Muscle layer of colon (tissue), 2 donors: Measurements from ENCODE around the gene KRTAP1-4.
"Not testable (repeated sequence)": the region's sequence is repeated elsewhere in the genome, so short reads cannot be mapped to it uniquely, and the experiment has no call there.

Source experiments
- H3K27ac ChIP-seq: one replicate; pipeline ENCODE4 v1.7.0; 2013; ENCODE audit warnings: low read depth, mild to moderate bottlenecking, low read length, moderate library complexity
- H3K27me3 ChIP-seq, 2 donors: one replicate each; pipeline ENCODE4 v1.7.0; 2013; ENCODE audit warnings: low read length in 2 of 2, mild to moderate bottlenecking in 2 of 2; ENCODE audit not compliant: insufficient read depth in 2 of 2, control insufficient read depth in 1 of 2
- H3K36me3 ChIP-seq: one replicate; pipeline ENCODE4 v1.7.0; 2013; ENCODE audit warnings: mild to moderate bottlenecking, low read length; ENCODE audit not compliant: insufficient read depth
- H3K4me1 ChIP-seq: one replicate; pipeline ENCODE4 v1.7.0; 2013; ENCODE audit warnings: mild to moderate bottlenecking, low read length; ENCODE audit not compliant: insufficient read depth
- H3K4me3 ChIP-seq, 2 donors: one replicate each; pipeline ENCODE4 v1.7.0; 2013; ENCODE audit warnings: low read length in 2 of 2, low read depth in 1 of 2, mild to moderate bottlenecking in 1 of 2, moderate library complexity in 1 of 2
- H3K9ac ChIP-seq: one replicate; pipeline ENCODE4 v1.7.0; 2013; ENCODE audit warnings: low read length
- H3K9me3 ChIP-seq: one replicate; pipeline ENCODE4 v1.7.0; 2013; ENCODE audit warnings: mild to moderate bottlenecking, low read length
- donor health status: abdominal sarcoma.
- donor health status: Adenocarcinoma of cecum.

KRTAP1-4 gene

DNA sequence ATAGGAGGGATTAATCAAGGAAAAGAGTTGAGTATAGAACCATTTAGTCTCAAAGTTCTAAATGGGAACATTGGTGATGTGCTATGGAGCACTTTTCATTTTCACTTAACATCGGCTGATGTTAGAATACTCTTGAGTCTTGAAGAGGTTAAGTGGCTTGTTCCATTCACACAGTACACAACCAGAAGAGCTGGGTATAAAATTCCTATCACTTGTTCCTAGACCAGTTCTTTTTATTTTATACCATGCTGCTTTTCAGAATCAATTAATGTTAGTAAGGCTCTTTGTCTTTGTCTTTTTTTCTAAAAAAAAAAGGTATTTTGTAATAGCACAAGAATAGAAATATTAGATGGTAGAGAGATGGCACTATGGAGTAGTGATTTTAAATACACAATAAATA lies 13.0 kb upstream of the KRTAP1-4 start:
- Histone ChIP-seq H3K36me3 (no peaks in the 10 kb centered on the region), H3K4me3 (no peak overlapping the region), H3K27me3 (no peaks in the 10 kb centered on the region), H3K9ac (no peak overlapping the region), H3K27ac (no peak overlapping the region), H3K9me3 (no peaks in the 10 kb centered on the region), H3K4me1 (no peaks in the 10 kb centered on the region)

DNA sequence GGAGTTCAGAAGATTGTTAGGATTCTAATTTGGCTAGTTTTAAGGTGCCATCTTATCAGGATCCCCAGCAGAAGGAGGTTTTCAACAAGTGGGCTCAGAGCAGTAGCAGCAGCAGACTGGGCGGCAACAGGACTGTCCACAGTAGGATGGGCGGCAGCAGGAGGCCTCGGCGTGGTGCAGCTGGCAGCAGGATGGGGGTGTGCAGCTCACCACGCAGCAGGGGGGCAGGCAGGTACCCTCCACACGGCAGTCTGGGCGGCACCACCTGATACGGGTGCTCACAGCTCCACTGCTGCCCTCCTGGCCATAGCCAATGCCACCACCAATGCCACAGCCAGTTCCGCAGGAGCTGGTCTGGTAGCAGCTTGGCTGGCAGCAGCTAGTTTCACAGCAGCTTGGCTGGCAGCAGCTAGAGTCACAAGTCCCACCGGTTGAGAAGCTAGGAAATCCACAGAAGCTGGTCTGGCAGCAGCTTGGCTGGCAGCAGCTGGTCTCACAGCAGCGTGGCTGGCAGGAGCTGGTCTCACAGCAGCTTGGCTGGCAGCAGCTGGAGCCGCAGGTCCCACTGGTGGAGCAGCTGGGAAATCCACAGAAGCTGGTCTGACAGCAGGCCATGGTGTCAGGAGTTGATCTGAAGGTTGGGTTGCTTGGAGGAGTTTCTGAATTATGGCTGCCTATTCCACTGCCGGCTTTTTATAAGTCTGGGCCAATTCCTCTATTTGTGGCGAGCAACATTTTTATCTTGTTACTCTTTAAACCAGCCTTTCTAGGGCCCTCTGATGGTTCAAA lies 11.0 kb upstream of the KRTAP1-4 start, which contains the start of gene KRTAP1-1:
KRTAP1-1 (minus strand) TSS at position 668 of the 789 bp plus-strand sequence; CDS start at position 615, 53 bp downstream.
- not testable (repeated sequence) for H3K9me3 ChIP-seq, H3K9ac ChIP-seq, H3K27ac ChIP-seq, H3K27me3 ChIP-seq, H3K4me3 ChIP-seq, H3K4me1 ChIP-seq, H3K36me3 ChIP-seq

DNA sequence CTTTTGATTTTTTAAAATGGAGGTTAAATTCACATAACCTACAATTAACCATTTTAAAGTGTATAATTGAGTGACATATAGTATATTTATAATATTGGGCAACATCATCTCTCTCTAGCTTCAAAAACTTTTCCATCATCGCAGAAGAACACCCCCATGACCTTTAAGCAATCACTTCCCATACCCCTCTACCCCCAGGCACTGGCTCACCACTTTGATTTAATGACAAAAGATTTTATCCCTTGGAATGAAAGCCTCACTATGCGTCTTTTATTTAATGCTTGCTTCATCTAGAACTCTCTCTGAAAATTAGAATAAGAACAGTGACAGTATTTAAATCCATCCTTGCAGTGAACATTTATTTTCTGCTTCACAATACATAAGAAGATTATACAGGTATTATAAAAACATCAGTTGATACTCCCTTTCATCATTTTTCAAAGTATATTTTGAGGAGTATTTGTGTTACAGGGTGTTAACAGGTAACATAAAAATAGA lies 7.9 kb upstream of the KRTAP1-4 start:
- H3K36me3 ChIP-seq = no peaks in the 10 kb centered on the region
- H3K9ac ChIP-seq = no peak overlapping the region
- no peaks in the 10 kb centered on the region for H3K9me3 ChIP-seq
- H3K4me3 ChIP-seq = no peak overlapping the region
- H3K27ac ChIP-seq = no peak overlapping the region
- no peaks in the 10 kb centered on the region for H3K27me3 ChIP-seq
- no peaks in the 10 kb centered on the region for H3K4me1 ChIP-seq

DNA sequence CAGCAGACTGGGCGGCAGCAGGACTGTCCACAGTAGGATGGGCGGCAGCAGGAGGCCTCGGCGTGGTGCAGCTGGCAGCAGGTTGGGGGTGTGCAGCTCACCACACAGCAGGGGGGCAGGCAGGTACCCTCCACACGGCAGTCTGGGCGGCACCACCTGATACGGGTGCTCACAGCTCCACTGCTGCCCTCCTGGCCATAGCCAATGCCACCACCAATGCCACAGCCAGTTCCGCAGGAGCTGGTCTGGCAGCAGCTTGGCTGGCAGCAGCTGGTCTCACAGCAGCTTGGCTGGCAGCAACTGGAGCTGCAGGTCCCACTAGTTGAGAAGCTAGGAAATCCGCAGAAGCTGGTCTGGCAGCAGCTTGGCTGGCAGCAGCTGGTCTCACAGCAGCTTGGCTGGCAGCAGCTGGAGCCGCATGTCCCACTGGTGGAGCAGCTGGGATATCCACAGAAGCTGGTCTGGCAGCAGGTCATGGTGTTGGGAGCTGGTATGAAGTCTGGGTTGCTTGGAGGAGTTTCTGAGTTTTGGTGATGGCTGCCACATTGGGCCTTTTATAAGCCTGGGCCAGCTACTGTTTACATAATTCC lies 4.4 kb upstream of the KRTAP1-4 start, which contains the start of gene KRTAP1-3:
KRTAP1-3 (minus strand) TSS at position 529 of the 590 bp plus-strand sequence; CDS start at position 476, 53 bp downstream.
- not testable (repeated sequence) for H3K9ac ChIP-seq, H3K27ac ChIP-seq, H3K27me3 ChIP-seq, H3K9me3 ChIP-seq, H3K4me1 ChIP-seq, H3K36me3 ChIP-seq, H3K4me3 ChIP-seq

DNA sequence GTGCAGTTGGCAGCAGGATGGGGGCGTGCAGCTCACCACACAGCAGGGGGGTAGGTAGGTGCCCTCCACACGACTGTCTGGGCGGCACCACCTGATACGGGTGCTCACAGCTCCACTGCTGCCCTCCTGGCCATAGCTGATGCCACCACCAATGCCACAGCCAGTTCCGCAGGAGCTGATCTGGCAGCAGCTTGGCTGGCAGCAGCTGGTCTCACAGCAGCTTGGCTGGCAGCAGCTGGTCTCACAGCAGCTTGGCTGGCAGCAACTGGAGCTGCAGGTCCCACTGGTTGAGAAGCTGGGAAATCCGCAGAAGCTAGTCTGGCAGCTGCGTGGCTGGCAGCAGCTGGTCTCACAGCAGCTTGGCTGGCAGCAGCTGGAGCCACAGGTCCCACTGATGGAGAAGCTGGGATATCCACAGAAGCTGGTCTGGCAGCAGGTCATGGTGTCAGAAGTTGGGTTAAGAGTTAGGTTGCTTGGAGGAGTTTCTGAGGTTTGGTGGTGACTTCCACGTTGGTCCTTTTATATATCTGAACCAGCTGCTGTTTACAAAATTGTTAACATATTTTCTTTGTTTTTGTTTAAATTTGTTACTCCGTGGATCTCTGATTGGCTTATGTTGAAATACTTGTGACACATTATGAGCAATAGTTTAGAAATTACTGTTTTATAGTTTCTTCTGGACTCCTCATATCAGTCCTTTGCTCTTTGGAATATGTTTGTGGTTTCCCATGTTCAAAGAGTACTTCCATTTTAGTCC lies 3.1 kb downstream of the KRTAP1-4 start, which contains the start of gene KRTAP1-5:
KRTAP1-5 (minus strand) TSS at position 494 of the 757 bp plus-strand sequence; CDS start at position 441, 53 bp downstream.
- Histone ChIP-seq H3K4me1 (no peaks in the 10 kb centered on the region), H3K9ac (no peak within 1 kb of the TSS), H3K4me3 (no peak within 1 kb of the TSS), H3K27me3 (peaks cover 0 to 4% of the 10 kb centered on the region in 2 donors), H3K36me3 (no peaks in the 10 kb centered on the region), H3K27ac (no peak within 1 kb of the TSS), H3K9me3 (no peaks in the 10 kb centered on the region)

DNA sequence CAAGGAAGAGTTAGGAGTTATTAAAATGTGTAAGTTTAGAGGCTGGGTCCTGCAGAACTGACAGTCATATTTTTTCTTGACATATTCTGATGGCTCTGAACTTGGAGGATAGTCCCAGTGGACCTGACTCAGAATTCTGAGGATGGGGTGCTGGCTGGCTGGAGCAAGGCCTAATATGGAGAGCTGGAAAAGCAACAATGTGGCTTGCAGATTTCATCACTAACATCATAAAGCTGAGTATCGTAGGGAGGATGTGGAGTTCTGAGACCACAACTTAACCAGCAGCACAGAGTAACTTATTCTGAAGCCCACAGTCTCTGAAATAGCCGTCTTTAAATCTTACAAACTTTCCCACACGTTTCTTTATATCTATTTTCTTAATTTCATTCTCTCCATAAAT lies 5.3 kb downstream of the KRTAP1-4 start:
- Histone ChIP-seq H3K27ac (no peak overlapping the region), H3K9me3 (no peaks in the 10 kb centered on the region), H3K4me1 (no peaks in the 10 kb centered on the region), H3K4me3 (no peak overlapping the region), H3K9ac (no peak overlapping the region), H3K27me3 (peaks cover 0 to 2% of the 10 kb centered on the region in 2 donors), H3K36me3 (no peaks in the 10 kb centered on the region)

DNA sequence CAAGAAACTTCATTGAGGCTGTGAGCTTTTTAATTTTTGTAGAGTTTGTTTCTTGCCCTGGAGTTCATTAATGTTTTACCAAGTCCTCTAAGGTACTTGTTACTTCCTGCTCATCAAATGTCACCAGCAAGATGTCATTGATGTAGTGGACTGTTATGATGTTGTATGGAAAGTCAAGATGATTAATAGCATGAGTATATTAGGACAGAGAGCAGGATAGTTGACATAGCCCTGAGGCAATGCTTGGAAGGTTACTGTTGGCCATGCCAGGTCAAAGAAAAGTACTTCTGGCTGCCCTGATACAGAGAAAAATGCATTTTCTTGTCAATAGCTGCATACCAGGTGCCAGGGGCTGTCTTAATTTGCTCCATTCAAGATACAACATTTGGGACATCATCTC lies 9.7 kb downstream of the KRTAP1-4 start:
- Histone ChIP-seq H3K36me3 (no peaks in the 10 kb centered on the region), H3K9me3 (no peaks in the 10 kb centered on the region), H3K27me3 (no peaks in the 10 kb centered on the region), H3K9ac (no peak overlapping the region), H3K4me1 (no peaks in the 10 kb centered on the region), H3K27ac (no peak overlapping the region), H3K4me3 (no peak overlapping the region)

DNA sequence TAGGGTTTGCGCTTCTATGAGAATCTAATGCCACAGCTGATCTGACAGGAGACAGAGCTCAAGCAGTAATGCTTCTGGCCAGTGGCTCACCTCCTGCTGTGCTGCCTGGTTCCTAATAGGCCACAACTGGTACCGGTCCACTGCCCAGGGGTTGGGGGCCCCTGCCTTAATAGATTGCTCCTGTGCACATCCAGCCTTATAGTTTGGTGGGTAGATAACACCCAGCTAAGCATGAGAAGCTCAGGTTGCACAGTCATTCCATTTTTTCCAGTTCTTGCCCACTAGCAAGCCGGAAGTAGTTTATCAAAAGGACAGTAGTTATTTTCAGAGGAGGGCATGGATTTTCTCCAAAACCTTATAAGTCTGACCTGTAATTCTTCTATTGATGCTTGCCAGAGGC lies 10.6 kb downstream of the KRTAP1-4 start:
- Histone ChIP-seq H3K36me3 (no peaks in the 10 kb centered on the region), H3K9ac (no peak overlapping the region), H3K27ac (no peak overlapping the region), H3K4me3 (no peak overlapping the region), H3K9me3 (no peaks in the 10 kb centered on the region), H3K4me1 (no peaks in the 10 kb centered on the region), H3K27me3 (peaks cover 0 to 3% of the 10 kb centered on the region in 2 donors)

DNA sequence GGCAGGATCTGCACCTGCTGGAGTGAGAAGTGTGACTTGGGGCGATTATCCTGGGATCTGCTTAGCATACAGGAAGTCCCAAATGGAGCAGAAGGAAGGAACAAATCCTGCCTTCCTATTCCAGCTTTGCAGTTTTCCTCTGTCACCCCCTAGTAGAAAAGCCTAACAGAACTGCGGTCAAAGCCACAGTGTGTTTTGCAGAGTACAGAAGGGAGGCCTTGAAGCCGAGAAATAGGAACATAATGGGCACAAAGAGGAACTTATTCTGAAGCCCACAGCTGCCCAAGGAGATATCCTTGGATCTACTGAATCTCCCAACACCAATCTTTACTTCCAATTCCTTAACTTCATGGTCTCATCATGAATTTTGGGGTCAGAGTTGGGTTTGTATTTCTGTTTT lies 11.5 kb downstream of the KRTAP1-4 start:
- Histone ChIP-seq H3K4me3 (no peak overlapping the region), H3K9me3 (no peaks in the 10 kb centered on the region), H3K36me3 (no peaks in the 10 kb centered on the region), H3K27ac (no peak overlapping the region), H3K9ac (no peak overlapping the region), H3K4me1 (no peaks in the 10 kb centered on the region), H3K27me3 (peaks cover 0 to 3% of the 10 kb centered on the region in 2 donors)

DNA sequence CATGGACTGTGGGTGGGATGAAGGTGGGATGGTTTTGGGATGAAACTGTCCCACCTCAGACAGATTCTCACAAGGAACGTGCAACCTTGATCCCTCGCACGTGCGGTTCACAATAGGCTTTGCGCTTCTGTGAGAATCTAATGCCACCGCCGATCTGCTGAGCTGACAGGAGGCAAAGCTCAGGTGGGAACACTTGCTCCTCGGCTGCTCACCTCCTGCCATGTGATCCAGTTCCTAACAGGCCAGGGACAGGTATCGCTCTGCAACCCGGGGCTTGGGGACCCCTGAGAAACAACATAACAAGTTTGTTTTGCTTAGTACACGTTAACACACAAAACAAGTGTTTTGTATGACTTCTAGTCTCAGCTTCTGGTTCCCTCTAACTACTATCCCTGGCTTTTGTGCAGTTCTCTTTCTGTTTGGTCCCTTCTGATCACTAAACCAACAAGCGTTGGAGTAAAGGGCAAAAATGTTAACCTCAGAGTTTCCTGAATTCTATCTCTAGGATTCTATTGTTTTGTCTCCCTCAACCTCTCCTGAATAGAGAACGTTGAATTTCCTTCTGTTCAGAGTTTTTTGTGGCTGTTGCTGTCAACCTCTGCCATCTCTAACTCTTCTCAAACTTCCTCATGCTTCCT lies 13.3 kb downstream of the KRTAP1-4 start:
- H3K27ac ChIP-seq = no peak overlapping the region
- H3K4me1 ChIP-seq = no peaks in the 10 kb centered on the region
- no peak overlapping the region for H3K9ac ChIP-seq
- H3K9me3 ChIP-seq = no peaks in the 10 kb centered on the region
- H3K4me3 ChIP-seq = no peak overlapping the region
- H3K36me3 ChIP-seq = no peaks in the 10 kb centered on the region
- H3K27me3 ChIP-seq = peaks cover 0 to 3% of the 10 kb centered on the region in 2 donors

DNA sequence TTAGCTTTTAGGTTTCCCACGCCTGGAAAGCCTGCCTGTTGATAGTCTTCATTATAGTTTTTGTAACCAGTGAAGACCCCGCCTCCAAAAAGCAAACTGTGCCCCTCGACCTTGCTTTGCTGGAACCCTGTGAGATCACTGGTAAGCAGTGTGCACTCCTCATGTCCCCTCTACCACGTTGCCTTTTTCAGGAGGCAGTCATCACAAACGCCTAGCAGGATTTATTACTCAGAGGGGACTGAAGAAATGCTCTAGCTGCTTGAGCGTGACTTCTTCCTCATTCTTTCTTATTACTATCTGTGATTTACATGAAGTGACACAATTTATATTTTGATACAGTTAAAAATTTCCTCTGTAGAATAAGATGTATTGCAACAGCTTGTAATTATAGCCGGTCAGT lies 14.5 kb downstream of the KRTAP1-4 start:
- no peaks in the 10 kb centered on the region for H3K9me3 ChIP-seq
- H3K9ac ChIP-seq = no peak overlapping the region
- no peaks in the 10 kb centered on the region for H3K36me3 ChIP-seq
- no peak overlapping the region for H3K4me3 ChIP-seq
- no peak overlapping the region for H3K27ac ChIP-seq
- peaks cover 0 to 3% of the 10 kb centered on the region in 2 donors for H3K27me3 ChIP-seq
- no peaks in the 10 kb centered on the region for H3K4me1 ChIP-seq
